H9 (cell line): ENCODE results near the gene DUSP18. TPM values are rescaled to one million over a fixed set of nuclear protein-coding genes. Genes with fewer than 3 reads are reported as not detected.

Source experiments
- DNase-seq: peaks from one replicate; pipeline ENCODE4 v3.0.0-alpha.2; 2017
- H2AFZ ChIP-seq: one replicate; pipeline ENCODE4 v1.6.1; 2013; ENCODE audit warnings: mild to moderate bottlenecking, low read length, control low read depth, moderate library complexity
- H2AK5ac ChIP-seq: 2 replicates; pipeline ENCODE4 v1.6.1; 2013; ENCODE audit warnings: low read length, control low read depth, mixed read lengths; ENCODE audit not compliant: insufficient read length
- H2BK120ac ChIP-seq: one replicate; pipeline ENCODE4 v1.6.1; 2013; ENCODE audit warnings: low read depth, mild to moderate bottlenecking, low read length, control low read depth, inconsistent platforms; ENCODE audit not compliant: poor library complexity, severe bottlenecking
- H2BK12ac ChIP-seq: 2 replicates; pipeline ENCODE4 v1.6.1; 2013; ENCODE audit warnings: low read length, control low read depth, mixed read lengths, low read depth; ENCODE audit not compliant: insufficient read length
- H2BK15ac ChIP-seq: 2 replicates; pipeline ENCODE4 v1.6.1; 2013; ENCODE audit warnings: low read depth, low read length, control low read depth
- H2BK20ac ChIP-seq: one replicate; pipeline ENCODE4 v1.6.1; 2013; ENCODE audit warnings: low read depth, mild to moderate bottlenecking, low read length, control low read depth, inconsistent platforms; ENCODE audit not compliant: poor library complexity, severe bottlenecking
- H2BK5ac ChIP-seq: 2 replicates; pipeline ENCODE4 v1.6.1; 2013; ENCODE audit warnings: low read length, control low read depth, mixed read lengths; ENCODE audit not compliant: insufficient read length
- H3K14ac ChIP-seq: 2 replicates; pipeline ENCODE4 v1.6.1; 2013; ENCODE audit warnings: low read length, control low read depth; ENCODE audit not compliant: insufficient read depth
- H3K18ac ChIP-seq: 2 replicates; pipeline ENCODE4 v1.6.1; 2013; ENCODE audit warnings: low read depth, mild to moderate bottlenecking, mixed read lengths, low read length, control low read depth; ENCODE audit not compliant: insufficient read length
- H3K23ac ChIP-seq: 2 replicates; pipeline ENCODE4 v1.6.1; 2013; ENCODE audit warnings: low read length, control low read depth, mixed read lengths, low read depth; ENCODE audit not compliant: insufficient read length
- H3K23me2 ChIP-seq: 2 replicates; pipeline ENCODE4 v1.6.1; 2013; ENCODE audit warnings: low read depth, mild to moderate bottlenecking, mixed read lengths, low read length, control low read depth; ENCODE audit not compliant: insufficient read length, poor library complexity, severe bottlenecking
- H3K27ac ChIP-seq: 2 replicates; pipeline ENCODE4 v1.5.1; 2013; ENCODE audit warnings: low read length, control low read depth, mixed read lengths, low read depth; ENCODE audit not compliant: insufficient read length
- H3K27me3 ChIP-seq: 2 replicates; pipeline ENCODE4 v1.6.1; 2013; ENCODE audit warnings: low read length, control low read depth, inconsistent platforms; ENCODE audit not compliant: insufficient read depth
- H3K4ac ChIP-seq: 2 replicates; pipeline ENCODE4 v1.6.1; 2013; ENCODE audit warnings: low read depth, mild to moderate bottlenecking, control low read depth, inconsistent platforms, low read length, moderate library complexity
- H3K4me1 ChIP-seq: 2 replicates; pipeline ENCODE4 v1.6.1; 2013; ENCODE audit warnings: low read length, control low read depth, inconsistent platforms; ENCODE audit not compliant: insufficient read depth
- H3K4me2 ChIP-seq: 2 replicates; pipeline ENCODE4 v1.6.1; 2013; ENCODE audit warnings: low read length, control low read depth, mixed read lengths; ENCODE audit not compliant: insufficient read length, insufficient read depth
- H3K56ac ChIP-seq: 2 replicates; pipeline ENCODE4 v1.6.1; 2013; ENCODE audit warnings: low read depth, mild to moderate bottlenecking, mixed read lengths, low read length, control low read depth; ENCODE audit not compliant: insufficient read length
- H3K79me1 ChIP-seq: 2 replicates; pipeline ENCODE4 v1.6.1; 2013; ENCODE audit warnings: low read depth, mild to moderate bottlenecking, moderate library complexity, low read length, control low read depth, inconsistent platforms; ENCODE audit not compliant: insufficient read depth, poor library complexity, severe bottlenecking
- H3K79me2 ChIP-seq: 2 replicates; pipeline ENCODE4 v1.6.1; 2013; ENCODE audit warnings: low read length, control low read depth, inconsistent platforms; ENCODE audit not compliant: insufficient read depth
- H3K9ac ChIP-seq: 2 replicates; pipeline ENCODE4 v1.6.1; 2013; ENCODE audit warnings: low read length, control low read depth, mixed read lengths; ENCODE audit not compliant: insufficient read length; ENCODE audit errors: extremely low read depth
- H3K9me3 ChIP-seq: one replicate; pipeline ENCODE4 v1.6.1; 2013; ENCODE audit warnings: low read depth, low read length, inconsistent platforms; ENCODE audit not compliant: control insufficient read depth
- H3T11ph ChIP-seq: one replicate; pipeline ENCODE4 v1.6.1; 2013; ENCODE audit warnings: mild to moderate bottlenecking, low read length, control low read depth, inconsistent platforms
- H4K20me1 ChIP-seq: one replicate; pipeline ENCODE4 v1.6.1; 2013; ENCODE audit not compliant: control insufficient read depth, insufficient read length, insufficient read depth
- H4K5ac ChIP-seq: 2 replicates; pipeline ENCODE4 v1.6.1; 2013; ENCODE audit warnings: low read depth, mild to moderate bottlenecking, mixed read lengths, low read length, control low read depth; ENCODE audit not compliant: insufficient read length
- H4K8ac ChIP-seq: replicated peaks from 2 replicates; pipeline ENCODE4 v1.6.1; 2013; ENCODE audit warnings: low read length, control low read depth, mixed read lengths, low read depth; ENCODE audit not compliant: insufficient read length
- H4K91ac ChIP-seq: 2 replicates; pipeline ENCODE4 v1.6.1; 2013; ENCODE audit warnings: low read depth, mild to moderate bottlenecking, moderate library complexity, mixed read lengths, low read length, control low read depth; ENCODE audit not compliant: insufficient read length
- H3K27ac Mint-ChIP-seq, 3 experiments: 2 replicates in 2 of 3; 3 replicates in 1 of 3; pipeline ENCODE4 v1.8.0; 2020 to 2021; ENCODE audit warnings: mixed read lengths in 3 of 3, mild to moderate bottlenecking in 1 of 3, moderate library complexity in 1 of 3
- H3K27me3 Mint-ChIP-seq: 2 replicates; pipeline ENCODE4 v1.8.0; 2021; ENCODE audit warnings: low read depth, mild to moderate bottlenecking, moderate library complexity, mixed read lengths
- H3K36me3 Mint-ChIP-seq, 3 experiments: 2 replicates in 2 of 3; 3 replicates in 1 of 3; pipeline ENCODE4 v1.8.0; 2020 to 2021; ENCODE audit warnings: low read depth in 3 of 3, mixed read lengths in 3 of 3; ENCODE audit not compliant: insufficient read depth in 1 of 3
- H3K4me1 Mint-ChIP-seq, 2 experiments: 2 replicates each; pipeline ENCODE4 v1.8.0; 2020; ENCODE audit warnings: mixed read lengths in 2 of 2
- H3K4me3 Mint-ChIP-seq, 2 experiments: 2 replicates in 1 of 2; 3 replicates in 1 of 2; pipeline ENCODE4 v1.8.0; 2020 to 2021; ENCODE audit warnings: mild to moderate bottlenecking in 2 of 2, mixed read lengths in 2 of 2, moderate library complexity in 1 of 2
- H3K9me3 Mint-ChIP-seq, 2 experiments: 2 replicates in 1 of 2; 3 replicates in 1 of 2; pipeline ENCODE4 v1.8.0; 2020; ENCODE audit warnings: mild to moderate bottlenecking in 2 of 2, mixed read lengths in 2 of 2, moderate library complexity in 1 of 2
- CTCF ChIP-seq: fragments of 200-600 bp; sonication (generic); conservative IDR thresholded peaks from 3 replicates; pipeline ENCODE4 v1.8.0; 2021; ENCODE audit warnings: antibody characterized with exemption, mild to moderate bottlenecking
- WGBS: extraction: QIAGEN DNeasy Blood & Tissue Kit; methylation state at CpG from one replicate; pipeline ENCODE4 v1.1.7; 2013; ENCODE audit warnings: missing lambda C conversion rate, low lambda C conversion rate, mixed read lengths; ENCODE audit not compliant: insufficient read length; ENCODE audit errors: extremely low coverage; 5-methylcytosine and 5-hydroxymethylcytosine counted together
- total RNA-seq: library from RNA; stranded (reverse); gene quantifications from 2 replicates; pipeline ENCODE4 v1.2.1, GENCODE V29; 2021

DUSP18 gene
- total RNA-seq, 1 experiment from 2014 or later = 2.6 TPM

GRCh38 chr22:30665786-30666185, 1.9 kb downstream of the DUSP18 start:
- Mint-ChIP-seq H3K4me1 (peaks cover 15 to 16% of the 10 kb centered on the region in 2 experiments), H3K36me3 (peaks cover 0 to 10% (median 10%) of the 10 kb centered on the region in 3 experiments; a peak in 4 of 7 replicates), H3K4me3 (no peak overlapping the region; a peak in 1 of 5 replicates), H3K27ac (no peak overlapping the region), H3K27me3 (peaks cover 45% of the 10 kb centered on the region), H3K9me3 (no peaks in the 10 kb centered on the region)
- H2BK15ac ChIP-seq = no peak overlapping the region
- no CpG with 5 or more reads among the region's 4 CpGs for WGBS
- H2BK20ac ChIP-seq = no peak overlapping the region
- no peak overlapping the region for H3K9ac ChIP-seq
- H3K4me1 ChIP-seq = peaks cover 2% of the 10 kb centered on the region; the same call in 1 of the 2 replicates
- DNase-seq = no peak
- no peak overlapping the region for H3K4ac ChIP-seq
- no peaks in the 10 kb centered on the region for H3K79me1 ChIP-seq
- peaks cover 16% of the 10 kb centered on the region for H3K23me2 ChIP-seq
- no peak overlapping the region for H3K27ac ChIP-seq
- no peaks in the 10 kb centered on the region for H3K79me2 ChIP-seq
- H2BK120ac ChIP-seq = no peak overlapping the region
- no peak overlapping the region for H3K14ac ChIP-seq
- H3T11ph ChIP-seq = no peak overlapping the region
- no peak overlapping the region for H4K5ac ChIP-seq
- no peak overlapping the region for H3K56ac ChIP-seq
- H2AFZ ChIP-seq = no peak overlapping the region
- no peak for TF ChIP-seq CTCF
- H2AK5ac ChIP-seq = no peak overlapping the region
- no peak overlapping the region for H3K4me2 ChIP-seq
- no peak overlapping the region for H3K18ac ChIP-seq
- no peaks in the 10 kb centered on the region for H4K20me1 ChIP-seq
- H2BK12ac ChIP-seq = no peak overlapping the region
- H3K27me3 ChIP-seq = peaks cover 6% of the 10 kb centered on the region; the same call in 1 of the 2 replicates
- no peak overlapping the region for H4K8ac ChIP-seq
- H3K23ac ChIP-seq = no peak overlapping the region
- H4K91ac ChIP-seq = no peak overlapping the region
- H2BK5ac ChIP-seq = no peak overlapping the region
- no peaks in the 10 kb centered on the region for H3K9me3 ChIP-seq
